GM18511 (cell line): ENCODE data around the gene CTAGE9.
"Not testable (repeated sequence)": the region's sequence is repeated elsewhere in the genome, so short reads cannot be mapped to it uniquely, and the experiment has no call there.

Source experiments
- ATAC-seq: cut with Tn5 transposase; IDR thresholded peaks from one replicate; pipeline ENCODE4 v1.9.1; 2021; ENCODE audit warnings: mild to moderate bottlenecking, moderate library complexity; ENCODE audit not compliant: unreplicated experiment

CTAGE9 gene

DNA sequence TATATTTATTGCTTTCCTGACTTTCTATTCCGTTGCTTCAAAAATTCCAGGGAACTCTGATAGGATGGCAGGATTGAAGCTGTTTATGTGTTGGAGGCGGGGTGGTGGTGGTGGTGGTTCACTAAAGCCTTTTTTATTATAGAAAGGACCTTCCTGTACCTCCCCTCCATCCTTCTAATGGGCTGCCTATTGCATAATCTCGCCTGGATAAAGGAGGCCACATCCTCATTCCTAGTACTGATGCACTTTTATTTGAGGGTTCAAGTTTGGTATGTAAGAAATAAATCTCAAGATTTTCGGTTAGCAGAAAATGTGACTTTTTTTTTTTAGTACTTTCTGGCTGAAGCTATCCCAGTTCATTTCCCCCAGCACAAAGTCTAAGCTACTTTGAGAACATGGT, 18.7 kb upstream of the CTAGE9 start:
- no peak for ATAC-seq

DNA sequence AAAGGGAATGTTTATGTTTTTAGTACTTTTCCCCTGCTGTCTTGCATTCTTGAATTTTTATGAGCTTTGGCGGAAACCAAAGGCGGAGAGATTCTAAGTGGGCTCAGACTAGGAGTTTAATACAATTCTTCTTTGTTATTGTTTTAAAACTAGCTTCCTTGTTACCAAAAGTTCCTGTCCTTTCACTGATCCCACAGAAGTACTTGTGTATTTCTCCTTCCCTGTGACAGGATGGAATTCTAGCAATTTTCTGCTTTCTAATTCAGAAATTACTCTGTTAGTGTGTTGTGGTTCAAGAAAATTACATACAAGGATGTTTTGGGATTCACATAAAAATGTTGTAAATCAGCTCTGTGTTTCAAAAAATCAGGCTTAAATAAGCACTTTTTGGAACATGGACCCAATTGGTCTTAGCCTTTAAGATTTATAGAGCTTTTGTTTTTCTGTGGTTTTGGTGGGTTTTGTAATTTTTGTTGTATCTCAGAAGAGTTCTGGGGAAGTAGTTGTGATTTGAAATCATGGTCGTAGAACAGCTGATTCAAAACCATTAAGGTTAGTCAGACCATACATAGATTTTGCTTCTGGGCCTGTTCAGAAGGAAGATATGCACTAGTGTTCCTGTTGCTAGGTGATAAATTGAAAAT, 17.6 kb upstream of the CTAGE9 start:
- no peak for ATAC-seq

GRCh38 chr6:131727868-131728267, 17.1 kb upstream of the CTAGE9 start:
- no peak for ATAC-seq

DNA sequence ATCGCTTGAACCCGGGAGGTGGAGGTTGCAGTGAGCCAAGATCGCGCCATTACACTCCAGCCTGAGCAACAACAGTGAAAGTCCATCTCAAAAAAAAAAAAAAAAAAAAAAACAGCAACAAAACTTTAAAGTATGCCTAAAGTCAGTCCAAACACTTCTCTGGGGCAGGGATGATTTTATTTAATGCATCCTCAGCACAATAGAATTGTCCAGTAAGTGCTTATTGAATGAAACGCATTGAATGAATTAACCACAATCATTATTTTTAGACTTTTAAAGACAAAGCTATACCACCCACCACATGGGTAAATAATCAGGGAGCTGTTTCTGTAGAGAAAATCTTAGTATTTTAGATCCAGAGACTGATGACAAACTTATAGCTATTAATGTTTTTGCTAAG, 16.6 kb upstream of the CTAGE9 start:
- no peak for ATAC-seq

DNA sequence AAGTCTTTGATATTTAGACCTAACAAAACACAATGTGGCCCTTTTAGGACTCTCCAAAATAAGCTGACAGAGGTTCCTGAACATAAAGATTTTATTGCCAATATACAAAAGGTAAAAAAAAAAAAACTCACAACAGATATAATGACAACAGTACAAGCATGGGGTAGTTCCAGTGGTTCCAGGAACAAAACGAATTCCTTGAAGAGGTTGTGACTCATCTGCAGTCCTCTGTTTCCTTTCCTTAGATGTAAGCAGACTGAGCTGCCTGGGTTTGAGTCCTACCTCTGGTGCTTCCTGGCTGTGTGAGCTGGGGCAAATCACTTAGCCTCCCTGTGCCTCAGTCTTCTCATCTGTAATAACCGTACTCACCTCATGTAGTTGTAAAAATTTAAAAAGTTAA, 13.3 kb upstream of the CTAGE9 start:
- no peak for ATAC-seq

DNA sequence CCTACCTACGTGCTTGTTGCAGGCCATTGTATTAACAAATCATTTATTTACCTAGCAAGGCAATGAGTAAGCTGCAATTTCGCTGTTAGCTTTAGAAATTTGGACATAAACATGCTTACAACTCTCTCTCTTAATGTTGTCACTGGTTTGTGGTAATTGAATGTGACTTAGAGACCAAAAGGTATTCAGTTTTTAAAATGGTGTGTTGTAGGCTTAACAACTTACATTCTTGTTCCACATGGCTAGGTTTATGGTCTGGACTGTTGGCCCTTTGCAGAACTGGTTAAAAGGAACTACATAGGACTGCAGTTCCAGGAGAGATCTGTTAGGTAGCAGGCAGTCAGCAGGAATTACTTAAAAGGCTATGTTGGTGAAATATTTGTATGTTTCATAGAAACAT, 10.3 kb upstream of the CTAGE9 start:
- ATAC-seq: no peak

DNA sequence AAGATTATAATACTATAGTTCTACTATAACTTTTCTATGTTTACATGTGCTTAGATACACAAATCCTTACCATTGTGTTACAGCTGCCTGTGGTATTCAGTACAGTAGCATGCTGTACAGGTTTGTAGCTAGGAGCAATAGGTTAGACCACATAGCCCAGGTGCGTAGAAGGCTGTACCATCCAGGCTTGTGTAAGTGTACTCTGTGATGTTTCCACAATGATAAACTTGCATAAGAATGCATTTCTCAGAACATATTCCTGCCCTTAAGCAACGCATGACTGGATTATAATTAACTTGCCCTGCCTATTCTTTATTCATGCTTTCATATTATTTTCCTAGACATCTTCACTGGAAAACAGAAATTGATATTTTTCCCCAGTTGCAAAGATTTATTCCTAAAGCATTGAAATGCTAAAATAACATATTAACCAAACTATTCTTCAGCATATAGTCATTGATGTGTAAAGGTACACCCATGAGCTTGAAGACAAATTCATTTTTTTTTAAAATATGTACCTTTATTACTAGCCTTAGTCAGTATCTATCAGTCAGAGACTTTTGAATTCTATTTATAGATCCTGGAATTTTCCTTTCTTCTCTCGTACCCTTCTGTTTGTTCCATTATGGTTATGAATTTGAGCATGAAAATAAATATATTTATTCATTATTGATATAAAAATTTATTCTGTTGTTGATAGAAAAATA, 7.2 kb upstream of the CTAGE9 start:
- no peak for ATAC-seq

DNA sequence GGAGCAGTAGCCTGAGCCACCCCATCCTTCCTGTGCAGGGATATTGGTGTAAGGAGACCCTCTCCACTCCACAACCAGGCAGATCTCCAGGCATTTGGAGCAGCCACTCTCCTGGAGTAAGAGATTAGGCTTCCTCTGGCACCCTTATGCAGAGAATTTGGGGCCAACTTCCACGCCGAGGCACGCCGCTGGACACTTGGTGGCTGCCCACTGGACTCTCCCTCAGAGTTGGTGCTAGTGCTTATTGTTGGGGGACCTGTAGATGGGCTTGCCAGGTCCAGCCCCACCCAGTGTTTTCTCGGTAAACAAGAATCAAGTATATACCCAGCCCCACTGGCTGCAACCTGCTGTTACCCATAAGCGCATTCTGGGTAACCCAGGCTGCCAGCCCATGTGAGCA, 4.8 kb upstream of the CTAGE9 start:
- peak; percentile 69 for ATAC-seq

DNA sequence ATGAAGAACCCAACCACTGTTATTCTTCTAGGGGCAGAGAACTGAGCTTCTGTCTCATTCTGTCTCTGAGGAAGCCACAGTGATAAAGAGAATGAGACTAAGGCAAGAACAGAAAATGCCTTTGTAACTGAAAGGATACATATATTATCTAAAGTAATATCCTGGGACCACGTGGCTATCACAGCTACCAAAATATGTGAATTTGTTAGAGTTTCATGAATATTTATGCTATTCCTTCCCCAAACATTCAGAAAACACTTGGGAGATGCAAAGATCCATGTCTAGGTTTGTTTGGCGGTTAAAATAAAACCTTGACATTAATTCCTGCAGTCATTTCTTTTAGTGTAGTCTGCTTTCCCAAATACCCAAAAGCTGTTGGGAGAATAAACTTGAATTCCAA, 6.9 kb downstream of the CTAGE9 start:
- not testable (repeated sequence) for ATAC-seq

DNA sequence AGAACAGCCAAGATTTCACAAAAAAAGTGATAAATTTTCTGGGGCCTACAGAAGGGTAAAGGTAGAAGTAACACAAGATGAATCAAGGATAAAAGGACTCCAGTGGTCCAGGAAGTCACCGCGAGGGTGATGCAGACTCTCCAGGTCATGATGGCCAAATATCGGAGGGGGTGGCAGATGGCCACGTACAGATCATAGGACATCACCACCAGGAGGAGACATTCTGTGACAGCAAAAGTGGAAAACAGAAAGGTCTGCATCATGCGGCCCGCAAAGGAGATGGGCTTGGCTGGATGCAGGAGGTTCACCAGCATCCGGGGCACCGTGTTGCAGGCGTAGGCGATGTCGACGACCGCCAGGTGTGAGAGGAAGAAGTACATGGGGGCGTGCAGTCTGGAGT, 10.0 kb downstream of the CTAGE9 start:
- not testable (repeated sequence) for ATAC-seq

GRCh38 chr6:131696956-131697355, 13.9 kb downstream of the CTAGE9 start:
- no peak for ATAC-seq

DNA sequence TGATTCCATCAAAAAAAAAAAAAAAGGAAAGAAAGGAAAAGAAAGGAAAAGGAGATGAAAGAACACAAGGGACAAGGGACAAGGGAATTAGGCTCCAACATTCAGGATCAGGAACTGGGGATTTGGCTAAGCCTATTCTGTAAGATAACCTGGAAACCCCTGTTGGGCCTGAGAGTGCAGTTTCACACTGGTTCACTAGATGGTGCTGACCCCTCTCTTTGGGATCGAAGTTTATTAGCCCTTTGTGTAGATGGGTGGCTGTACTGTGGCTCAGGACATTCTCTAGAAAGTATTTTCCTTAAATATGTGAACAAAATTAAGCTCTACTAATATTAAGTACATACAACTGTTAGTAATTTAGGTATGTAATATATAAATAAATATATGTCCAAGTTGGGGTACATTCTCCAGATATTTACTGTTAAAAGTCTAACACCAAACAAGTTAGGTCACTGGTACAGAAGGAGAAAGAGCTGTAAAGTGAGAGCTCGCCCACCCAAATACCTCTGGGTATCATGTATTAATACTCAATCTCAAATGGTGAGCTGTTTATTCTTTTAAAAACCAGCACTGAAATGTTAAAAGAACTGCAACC, 15.9 kb downstream of the CTAGE9 start:
- peak; percentile 92 for ATAC-seq

DNA sequence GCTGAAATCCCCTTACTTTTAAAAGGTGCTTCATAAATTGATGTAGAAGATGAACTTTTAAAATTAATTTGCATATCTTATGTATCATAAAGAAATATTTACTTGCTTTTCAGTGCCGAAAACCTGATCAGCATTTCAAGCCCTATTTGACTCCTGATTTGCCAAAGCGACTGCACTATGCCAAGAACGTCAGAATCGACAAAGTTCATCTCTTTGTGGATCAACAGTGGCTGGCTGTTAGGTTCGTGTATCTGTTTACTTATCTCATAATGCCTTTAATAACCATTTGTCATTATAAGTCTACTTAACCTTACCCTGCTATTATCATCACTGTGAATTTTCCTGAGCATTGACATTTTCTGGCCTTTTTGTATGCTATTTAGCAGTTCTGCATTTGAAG, 17.4 kb downstream of the CTAGE9 start:
- no peak for ATAC-seq

DNA sequence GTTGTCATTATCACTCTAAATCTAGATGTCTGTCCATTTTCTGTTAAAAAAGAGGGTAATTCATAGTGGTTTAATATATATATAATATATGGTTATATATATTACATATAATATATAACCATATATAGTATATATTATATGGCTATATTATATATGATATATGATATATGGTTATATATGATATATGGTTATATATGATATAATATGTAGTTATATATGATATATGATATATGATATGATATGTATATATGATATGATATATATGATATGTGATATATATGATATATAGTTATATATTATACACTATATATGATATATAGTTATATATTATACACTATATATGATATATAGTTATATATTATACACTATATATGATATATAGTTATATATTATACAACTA, 18.2 kb downstream of the CTAGE9 start:
- no peak for ATAC-seq

- ATAC-seq: no peak
Measured at GRCh38 chr6:131692031-131692430, 18.8 kb downstream of the CTAGE9 start.

GRCh38 chr6:131688286-131688685, 22.5 kb downstream of the CTAGE9 start:
- peak; percentile 66 for ATAC-seq

DNA sequence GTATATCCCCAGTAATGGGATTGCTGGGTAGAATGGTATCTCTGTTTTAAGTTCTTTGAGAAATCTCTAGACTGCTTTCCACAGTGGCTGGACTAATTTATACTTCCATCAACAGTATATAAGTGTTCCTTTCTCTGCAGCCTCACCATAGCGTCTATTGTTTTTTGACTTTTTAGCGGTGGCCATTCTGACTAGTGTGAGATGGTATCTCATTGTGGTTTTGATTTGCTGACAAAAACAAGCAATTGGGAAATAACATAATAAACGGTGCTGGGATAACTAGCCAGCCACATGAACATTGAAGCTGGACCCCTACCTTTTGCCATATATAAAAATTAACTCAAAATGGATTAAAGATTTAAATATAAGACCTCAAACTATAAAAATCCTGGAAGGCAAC, 23.8 kb downstream of the CTAGE9 start:
- ATAC-seq: no peak

GRCh38 chr6:131685266-131685780, 25.5 kb downstream of the CTAGE9 start:
- ATAC-seq: peak; percentile 68

GRCh38 chr6:131683479-131683878, 27.3 kb downstream of the CTAGE9 start:
- ATAC-seq: peak; percentile 84

- no peak for ATAC-seq
Measured at GRCh38 chr6:131682442-131682841, 28.4 kb downstream of the CTAGE9 start.

GRCh38 chr6:131681585-131681984, 29.2 kb downstream of the CTAGE9 start:
- ATAC-seq: no peak

DNA sequence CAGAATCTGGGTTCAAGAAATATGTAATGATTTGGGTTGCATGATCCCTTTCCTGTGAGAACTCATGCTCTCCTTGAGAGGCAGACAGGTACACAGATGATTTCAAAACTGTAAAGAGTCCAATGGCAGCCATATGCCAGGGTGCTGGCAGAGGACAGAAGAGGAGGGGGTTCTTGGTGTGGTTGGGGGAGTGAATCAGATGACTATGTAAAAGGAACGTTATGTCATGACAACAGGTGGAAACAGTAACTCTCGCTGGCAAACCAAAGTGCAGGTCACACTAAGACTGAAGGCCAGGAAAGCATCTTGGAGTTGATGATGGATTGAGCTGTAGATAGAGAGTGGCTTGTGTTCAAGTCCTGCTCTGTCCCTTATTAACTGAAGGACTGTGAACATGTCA, 29.9 kb downstream of the CTAGE9 start:
- no peak for ATAC-seq
